ENCODE measurements around the gene CAPN8.
A peak's percentile ranks its signal among the peaks of the same experiment; 100 is the strongest.

The CAPN8 gene

GRCh38 chr1:223649222-223649621 is 16.3 kb downstream of the CAPN8 start:
- H3K27ac ChIP-seq = no peak overlapping the region
- no peak overlapping the region for H3K4me3 ChIP-seq
- no peaks in the 10 kb centered on the region for H3K27me3 ChIP-seq
- H3K36me3 ChIP-seq = no peaks in the 10 kb centered on the region
- DNase-seq = no peak
- intact Hi-C loops (cut with DNase I; ENCODE audit: low total_unique reads) = loop anchor here (5.0 kb wide), 1 partner anchor 1343 kb away; no protein-coding TSS in a partner anchor
- H3K9me3 ChIP-seq = peaks cover 0 to 5% (median 0%) of the 10 kb centered on the region in 3 donors
- no peaks in the 10 kb centered on the region for H3K4me1 ChIP-seq
- no peak for TF ChIP-seq CTCF (IDR thresholded peaks at IDR 0.05)

- Histone ChIP-seq H3K4me3 (no peak overlapping the region), H3K4me1 (no peaks in the 10 kb centered on the region), H3K27ac (no peak overlapping the region), H3K9me3 (peaks cover 0 to 5% (median 0%) of the 10 kb centered on the region in 3 donors), H3K36me3 (no peaks in the 10 kb centered on the region), H3K27me3 (no peaks in the 10 kb centered on the region)
- no peak for DNase-seq
- intact Hi-C loops (cut with DNase I; ENCODE audit: low total_unique reads) = loop anchor here (5.0 kb wide), 1 partner anchor 1345 kb away; no protein-coding TSS in a partner anchor
- no peak for TF ChIP-seq CTCF (IDR thresholded peaks at IDR 0.05)
Observed at GRCh38 chr1:223647249-223647648, 18.3 kb downstream of the CAPN8 start.

GRCh38 chr1:223645903-223646302 is 19.6 kb downstream of the CAPN8 start:
- TF ChIP-seq CTCF (IDR thresholded peaks at IDR 0.05) = no peak

GRCh38 chr1:223642237-223642636 is 23.3 kb downstream of the CAPN8 start:
- H3K27ac ChIP-seq = no peak overlapping the region
- intact Hi-C loops (cut with DNase I; ENCODE audit: low total_unique reads) = no loop called here
- no peak for TF ChIP-seq CTCF (IDR thresholded peaks at IDR 0.05)
- DNase-seq = peak in 1 of 2 donors; percentile 37
- no peak overlapping the region for H3K4me3 ChIP-seq
- H3K9me3 ChIP-seq = no peaks in the 10 kb centered on the region
- H3K27me3 ChIP-seq = peaks cover 0 to 14% of the 10 kb centered on the region in 2 donors
- no peaks in the 10 kb centered on the region for H3K36me3 ChIP-seq
- no peaks in the 10 kb centered on the region for H3K4me1 ChIP-seq

More at GRCh38 chr1:223645903-223646302, 19.6 kb downstream of the CAPN8 start:
- Histone ChIP-seq H3K4me1 (no peaks in the 10 kb centered on the region), H3K4me3 (no peak overlapping the region), H3K9me3 (peaks cover 0 to 5% (median 0%) of the 10 kb centered on the region in 3 donors), H3K27me3 (peaks cover 0 to 5% of the 10 kb centered on the region in 2 donors), H3K36me3 (no peaks in the 10 kb centered on the region), H3K27ac (no peak overlapping the region)
- intact Hi-C loops (cut with DNase I; ENCODE audit: low total_unique reads) = loop anchor here (5.0 kb wide), 1 partner anchor 1346 kb away; no protein-coding TSS in a partner anchor
- DNase-seq = no peak

GRCh38 chr1:223641523-223642039 is 23.9 kb downstream of the CAPN8 start:
- DNase-seq = peak in 1 of 2 donors; percentile 17
- no peak overlapping the region for H3K4me3 ChIP-seq
- H3K27me3 ChIP-seq = peaks cover 0 to 16% of the 10 kb centered on the region in 2 donors
- no peaks in the 10 kb centered on the region for H3K4me1 ChIP-seq
- no peaks in the 10 kb centered on the region for H3K36me3 ChIP-seq
- intact Hi-C loops (cut with DNase I; ENCODE audit: low total_unique reads) = no loop called here
- no peak overlapping the region for H3K27ac ChIP-seq
- no peak for TF ChIP-seq CTCF (IDR thresholded peaks at IDR 0.05)
- H3K9me3 ChIP-seq = no peaks in the 10 kb centered on the region

Data from tibial artery (tissue), 4 donors.